ENCODE data around the gene CANT1.
A peak's percentile ranks its signal among the peaks of the same experiment; 100 is the strongest.

The CANT1 gene

DNA sequence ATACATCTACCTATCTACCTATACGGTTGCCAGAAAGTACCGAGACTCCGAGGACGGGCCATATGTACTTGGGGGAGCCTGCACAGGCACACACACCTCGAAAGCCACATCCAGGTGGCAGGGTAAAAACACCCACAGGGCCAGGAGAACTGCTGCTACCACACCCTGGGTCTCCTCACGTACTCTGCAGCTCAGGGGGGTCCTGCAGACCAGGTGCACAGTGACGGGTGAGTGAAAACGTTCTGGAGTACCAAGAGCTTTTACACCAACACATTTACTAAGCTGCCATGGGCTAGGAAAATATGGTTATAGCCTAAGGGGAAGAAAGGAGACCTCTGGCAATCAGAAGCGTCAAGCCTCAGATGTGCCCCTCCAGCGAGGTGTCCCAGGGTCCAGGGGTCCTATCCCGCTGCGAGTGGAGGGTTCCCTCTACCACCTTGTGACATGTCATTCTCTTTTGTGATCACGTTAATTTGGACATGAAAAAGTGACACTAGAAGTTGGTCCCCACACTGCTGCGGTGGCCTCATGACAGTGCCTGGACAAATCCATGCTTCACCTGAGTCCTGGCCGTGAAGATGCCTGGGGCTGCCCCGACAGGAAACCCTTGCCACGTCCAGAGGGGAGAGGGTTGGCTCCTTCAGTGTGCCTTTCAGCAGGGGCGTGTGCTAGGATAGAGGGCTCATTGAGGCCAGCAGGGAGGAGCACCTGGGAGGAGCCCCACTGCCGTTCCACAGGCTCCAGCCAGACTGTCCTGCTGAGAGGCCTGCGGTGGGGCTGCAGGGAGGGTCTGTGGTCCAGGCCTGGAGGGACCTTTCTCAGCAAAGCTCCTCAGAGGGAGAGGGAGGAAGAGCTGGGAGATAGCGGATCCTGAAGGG, 1.8 kb downstream of the CANT1 start:
- no peak for DNase-seq

DNA sequence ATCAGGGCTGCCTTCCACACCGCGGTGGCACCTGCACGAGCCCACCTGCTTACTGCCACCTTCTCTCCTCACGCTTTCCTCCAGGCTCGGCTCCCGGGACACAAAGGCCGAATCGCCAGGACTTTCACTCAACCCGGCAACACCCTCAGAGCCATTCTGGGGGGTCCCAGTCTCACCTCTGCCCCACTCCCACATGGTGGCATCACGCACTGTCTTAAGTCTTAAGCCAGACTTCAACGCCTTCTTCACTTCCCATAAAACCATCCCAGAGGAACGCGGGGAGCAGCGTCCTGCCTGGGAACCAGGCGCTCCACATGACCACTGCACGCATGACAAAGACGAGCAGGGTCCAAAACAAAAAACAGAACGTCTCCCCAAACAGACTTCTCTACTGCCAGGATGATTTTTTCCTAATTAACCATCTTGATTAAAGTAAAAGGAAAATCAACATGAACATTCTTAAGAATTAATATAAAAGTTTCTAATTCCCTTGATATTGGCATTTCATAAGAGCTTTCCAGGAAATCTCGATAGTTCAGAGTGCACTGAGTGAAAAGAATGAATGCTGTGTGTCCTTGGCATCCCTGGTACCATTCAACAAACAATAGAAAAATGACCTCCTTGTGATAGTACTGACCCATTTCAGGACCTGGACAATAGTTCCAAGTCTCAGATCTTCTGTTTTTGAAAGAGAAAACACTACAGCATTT, 2.6 kb downstream of the CANT1 start:
- no peak for DNase-seq

DNA sequence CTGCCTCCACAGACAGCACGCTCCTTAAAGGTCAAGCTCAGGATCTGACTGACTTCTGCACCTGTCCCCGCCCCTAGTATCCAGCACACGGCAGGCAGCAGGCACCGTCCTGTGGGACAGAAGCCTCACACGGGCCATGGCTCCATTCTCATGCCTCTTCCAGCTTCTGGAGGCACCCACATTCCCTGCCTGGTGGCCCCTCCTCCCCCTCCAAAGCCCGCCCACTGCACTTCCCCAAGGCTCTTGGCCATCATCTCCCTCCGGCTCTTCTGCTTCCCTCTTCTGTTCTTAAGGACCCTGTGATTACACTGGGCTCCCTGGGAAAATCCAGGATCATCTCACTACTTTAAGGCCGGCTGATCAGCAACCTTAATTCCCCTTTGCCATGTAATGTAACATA, 3.5 kb downstream of the CANT1 start:
- DNase-seq, result no peak

DNA sequence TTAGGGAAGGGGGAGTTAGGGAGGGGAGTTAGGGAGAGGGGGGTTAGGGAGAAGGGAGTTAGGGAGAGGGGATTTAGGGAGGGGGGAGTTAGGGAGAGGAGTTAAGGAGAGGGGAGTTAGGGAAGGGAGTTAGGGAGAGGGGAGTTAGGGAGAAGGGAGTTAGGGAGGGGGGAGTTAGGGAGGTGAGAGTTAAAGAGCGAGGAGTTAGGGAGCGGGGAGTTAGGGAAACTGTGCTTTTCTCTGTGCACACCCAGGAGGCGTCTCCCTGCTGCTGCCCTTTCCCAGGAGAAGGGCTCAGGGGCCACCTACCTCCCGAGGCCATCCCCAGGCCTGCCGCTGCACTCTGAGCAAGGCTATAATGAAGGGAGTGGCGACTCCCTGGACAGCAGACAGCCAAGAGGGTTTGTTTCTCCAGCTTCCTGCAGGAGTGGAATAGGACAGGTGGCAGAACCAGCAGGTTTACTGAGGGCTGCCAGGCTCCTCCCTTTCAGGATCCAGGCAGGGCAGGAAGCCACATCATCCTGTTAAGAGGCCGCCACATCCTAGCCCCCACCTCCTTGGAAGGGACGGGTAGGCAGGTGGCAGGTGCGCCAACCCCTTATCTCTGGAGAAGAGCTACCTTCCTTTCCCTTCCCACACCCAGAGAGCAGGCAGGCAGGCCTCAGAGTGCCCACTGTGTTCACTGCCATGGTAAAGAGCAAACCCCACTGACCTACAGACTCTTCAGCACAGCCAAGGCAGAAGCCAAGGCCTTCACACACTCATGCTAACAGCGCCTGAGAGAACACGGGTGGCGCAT, 4.3 kb downstream of the CANT1 start:
- DNase-seq, result peak; percentile 80

DNA sequence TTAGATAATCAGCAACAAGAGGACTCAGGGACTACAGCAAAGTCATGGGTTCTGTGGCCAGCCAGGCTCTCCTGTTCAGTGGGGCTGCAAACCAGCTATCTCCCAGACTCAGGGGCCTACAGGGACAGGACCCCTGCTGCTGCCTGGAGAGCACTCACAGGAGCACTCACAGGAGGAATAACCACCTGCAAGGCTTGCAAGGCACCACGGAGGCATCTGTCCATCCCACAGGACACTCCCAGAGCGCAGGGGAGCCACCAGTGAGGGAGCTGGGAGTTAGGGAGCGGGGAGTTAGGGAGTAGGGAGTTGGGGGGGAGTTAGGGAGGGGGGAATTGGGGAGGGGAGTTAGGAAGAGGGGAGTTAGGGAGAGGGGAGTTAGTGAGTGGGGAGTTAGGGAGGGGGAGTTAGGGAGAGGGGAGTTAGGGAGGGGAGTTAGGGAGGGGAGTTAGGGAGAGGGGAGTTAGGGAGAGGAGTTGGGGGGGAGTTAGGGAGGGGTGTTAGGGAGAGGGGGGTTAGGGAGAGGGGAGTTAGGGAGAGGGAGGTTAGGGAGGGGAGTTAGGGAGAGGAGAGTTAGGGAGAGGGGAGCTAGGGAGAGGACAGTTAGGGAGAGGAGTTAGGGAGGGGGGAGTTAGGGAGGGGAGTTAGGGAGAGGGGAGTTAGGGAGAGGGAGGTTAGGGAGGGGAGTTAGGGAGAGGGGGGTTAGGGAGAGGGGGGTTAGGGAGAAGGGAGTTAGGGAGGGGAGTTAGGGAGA, 5.7 kb downstream of the CANT1 start:
- DNase-seq, result no peak

DNA sequence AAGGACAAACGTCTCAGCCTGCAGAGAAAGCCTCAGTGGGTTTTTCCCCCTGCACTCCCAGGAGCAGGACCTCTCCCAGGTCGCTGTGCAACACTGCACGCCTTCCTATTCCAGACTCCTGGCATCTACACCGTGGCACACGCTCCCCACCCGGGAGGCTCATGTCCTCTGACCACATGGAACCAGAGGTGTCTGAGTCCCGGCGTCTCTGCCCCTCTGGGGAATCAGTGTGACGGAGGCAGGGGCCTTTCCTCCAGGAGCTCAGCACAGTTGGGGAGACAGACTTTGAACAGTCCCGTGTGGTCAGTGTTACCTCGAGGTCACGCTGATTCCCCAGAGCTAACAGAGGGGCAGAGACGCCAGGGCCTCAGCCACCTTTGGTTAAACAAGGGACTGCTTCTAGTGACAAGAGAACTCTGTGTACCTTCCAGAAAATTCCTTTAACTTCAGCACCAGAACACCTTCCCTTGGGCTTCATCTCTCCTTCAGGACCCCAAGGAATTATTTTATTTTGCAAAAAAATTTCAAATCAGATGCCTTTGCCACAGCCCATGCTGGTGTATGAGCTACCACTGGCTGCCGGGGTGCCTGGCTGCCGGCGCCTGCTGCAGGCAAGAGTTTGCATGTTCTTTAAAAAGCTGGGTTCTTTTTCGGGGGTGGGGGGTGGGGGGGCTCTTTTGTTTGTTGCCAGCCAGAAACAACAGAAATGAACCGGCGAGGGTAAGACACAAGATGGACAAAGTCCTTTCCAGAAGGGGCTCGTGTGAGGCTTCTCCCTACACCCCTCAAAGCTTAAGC, 6.6 kb downstream of the CANT1 start:
- DNase-seq, result no peak

DNA sequence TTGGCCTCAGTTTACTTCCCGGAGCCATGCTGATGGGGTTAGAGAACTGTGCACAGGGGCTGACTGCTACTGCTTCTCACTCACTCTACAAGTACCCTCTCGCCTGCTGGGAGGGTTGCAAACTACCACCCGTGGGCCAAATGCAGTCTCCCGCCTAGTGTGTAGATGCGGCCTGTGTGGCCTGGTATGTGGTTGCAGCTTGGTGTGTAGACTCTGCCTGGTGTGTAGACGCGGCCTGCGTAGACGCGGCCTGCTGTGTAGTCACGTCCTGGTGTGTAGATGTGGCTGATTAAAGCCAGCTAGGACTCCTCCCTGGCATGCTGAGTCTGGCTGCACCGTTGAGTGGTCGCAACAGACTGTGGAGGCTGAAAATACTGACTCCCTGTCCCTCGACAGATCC, 7.3 kb downstream of the CANT1 start:
- DNase-seq, result no peak

DNA sequence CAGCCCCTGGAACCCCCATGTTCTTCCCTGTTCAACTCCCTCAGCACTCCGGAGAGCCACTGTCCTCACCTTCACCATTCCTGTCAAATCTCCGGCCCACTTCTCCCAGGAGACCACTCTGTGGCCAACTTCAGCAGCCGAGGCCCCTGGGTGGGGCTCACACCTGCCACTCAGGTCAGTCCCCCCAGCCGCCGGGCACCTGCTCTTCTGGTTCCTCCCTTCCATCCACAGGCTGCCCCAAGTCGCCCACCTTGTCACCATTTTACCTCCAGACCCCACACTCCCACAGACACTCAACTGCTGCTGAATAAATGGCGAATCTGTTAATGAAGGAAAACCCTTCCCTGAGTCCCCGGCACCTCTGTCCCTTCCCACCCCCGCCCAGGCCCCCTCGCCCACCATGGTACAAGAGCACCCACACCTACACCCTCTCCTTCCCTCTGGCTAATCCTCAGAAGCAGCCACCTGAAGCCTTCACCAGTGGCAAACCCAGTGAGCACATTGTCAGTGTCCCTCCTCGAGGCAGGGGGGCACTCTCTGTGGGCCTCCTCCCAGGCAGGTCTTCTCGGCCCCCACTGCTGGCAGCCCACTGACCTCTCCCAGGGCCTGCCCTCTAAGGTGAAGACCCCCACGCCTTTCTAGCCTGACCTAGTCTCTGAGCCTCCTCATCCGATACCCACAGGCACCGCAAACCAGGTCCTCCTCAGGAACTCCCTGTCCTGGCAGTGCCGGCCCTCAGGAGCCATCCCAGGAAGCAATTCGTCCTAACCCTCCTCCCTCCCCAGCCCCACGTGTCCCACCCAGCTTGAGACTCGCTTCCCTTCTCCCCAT, 8.2 kb downstream of the CANT1 start:
- no peak for DNase-seq

DNA sequence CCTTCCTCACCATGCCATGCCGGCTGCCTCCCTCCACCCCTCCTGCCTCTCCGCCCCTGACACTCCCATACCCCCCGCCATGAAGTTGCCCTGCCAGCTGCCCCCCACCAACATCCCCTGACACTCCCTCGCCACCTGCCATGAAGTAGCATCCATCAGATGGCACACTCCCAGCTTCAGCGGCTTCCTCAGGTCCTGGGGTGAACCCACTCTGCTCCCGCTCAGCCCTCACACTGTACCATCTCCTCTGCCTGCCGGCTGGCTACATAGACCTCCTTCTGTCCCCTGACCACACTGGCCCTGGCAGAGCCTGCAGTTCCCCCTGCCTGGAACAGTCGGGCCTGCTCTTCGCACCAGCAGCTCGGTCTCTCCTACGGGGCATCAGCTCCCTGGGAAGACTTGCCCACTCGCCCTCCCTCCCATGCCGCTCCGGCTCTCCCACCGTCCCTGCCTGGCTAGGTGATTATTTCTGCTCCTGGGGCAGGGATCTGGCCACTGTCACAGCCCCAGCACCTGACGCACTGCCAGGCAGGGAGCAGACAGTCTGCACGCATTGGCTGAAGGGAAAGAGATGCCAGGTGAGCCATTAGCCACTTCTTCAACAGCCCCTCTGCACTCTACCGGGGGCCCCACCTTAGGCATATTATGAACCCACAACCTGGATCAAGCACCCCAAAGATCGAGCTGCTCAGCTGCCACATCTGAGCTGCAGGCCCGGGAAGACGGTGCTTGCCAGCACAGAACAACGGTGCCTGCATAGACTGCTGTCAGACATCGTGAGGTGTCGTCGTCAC, 9.0 kb downstream of the CANT1 start:
- DNase-seq, result no peak

DNA sequence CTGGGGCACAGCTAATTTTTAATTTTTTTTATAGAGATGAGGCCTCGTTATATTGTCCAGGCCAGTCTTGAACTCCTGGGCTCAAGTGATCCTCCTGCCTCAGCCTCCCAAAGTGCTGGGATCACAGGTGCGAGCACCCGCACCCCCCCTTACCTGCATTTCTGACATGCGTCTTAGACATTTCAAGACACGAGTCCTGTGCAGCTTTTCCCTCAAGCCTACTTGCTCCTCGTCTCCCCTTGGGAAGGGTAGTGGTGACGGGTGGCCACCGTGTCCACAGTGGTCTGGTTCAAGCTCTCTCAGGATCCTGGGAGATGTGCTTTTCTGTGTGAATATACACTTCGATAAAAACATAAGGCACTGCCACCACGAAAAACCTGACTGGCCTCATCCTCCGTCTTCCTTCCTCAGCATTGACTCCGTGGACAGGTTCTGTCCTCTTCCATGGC, 9.6 kb downstream of the CANT1 start:
- DNase-seq, result no peak

DNA sequence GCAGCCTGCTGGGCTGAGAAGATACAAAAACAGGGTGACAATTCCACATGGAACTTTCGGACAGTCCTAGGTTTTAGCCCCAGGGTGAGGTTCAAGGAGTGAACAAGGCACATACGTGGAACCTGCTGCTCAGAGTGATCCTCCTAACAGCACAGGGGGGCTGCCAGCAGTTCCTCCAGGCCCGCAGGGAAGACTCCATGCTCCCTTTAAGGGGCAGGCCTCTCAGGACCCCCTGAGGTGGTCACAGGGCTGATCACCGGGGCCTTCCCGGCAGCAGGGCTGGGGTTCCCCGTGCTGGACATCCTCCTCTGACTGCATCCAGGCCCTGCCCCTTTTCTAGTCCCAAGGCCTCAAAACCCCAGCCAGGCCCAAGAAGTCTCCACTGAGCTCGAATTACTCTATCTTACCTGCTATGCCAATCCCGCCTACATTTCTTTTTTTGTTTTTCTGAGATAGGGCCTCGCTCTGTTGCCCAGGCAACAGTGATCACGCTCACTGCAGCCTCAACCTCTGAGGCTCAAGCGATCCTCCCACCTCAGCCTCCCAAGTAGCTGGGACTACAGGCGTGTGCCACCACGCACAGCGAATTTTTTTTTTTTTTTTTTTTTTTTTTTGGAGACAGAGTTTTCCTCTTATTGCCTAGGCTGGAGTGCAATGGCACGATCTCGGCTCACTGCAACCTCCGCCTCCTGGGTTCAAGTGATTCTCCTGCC, 10.4 kb downstream of the CANT1 start:
- DNase-seq, result no peak

DNA sequence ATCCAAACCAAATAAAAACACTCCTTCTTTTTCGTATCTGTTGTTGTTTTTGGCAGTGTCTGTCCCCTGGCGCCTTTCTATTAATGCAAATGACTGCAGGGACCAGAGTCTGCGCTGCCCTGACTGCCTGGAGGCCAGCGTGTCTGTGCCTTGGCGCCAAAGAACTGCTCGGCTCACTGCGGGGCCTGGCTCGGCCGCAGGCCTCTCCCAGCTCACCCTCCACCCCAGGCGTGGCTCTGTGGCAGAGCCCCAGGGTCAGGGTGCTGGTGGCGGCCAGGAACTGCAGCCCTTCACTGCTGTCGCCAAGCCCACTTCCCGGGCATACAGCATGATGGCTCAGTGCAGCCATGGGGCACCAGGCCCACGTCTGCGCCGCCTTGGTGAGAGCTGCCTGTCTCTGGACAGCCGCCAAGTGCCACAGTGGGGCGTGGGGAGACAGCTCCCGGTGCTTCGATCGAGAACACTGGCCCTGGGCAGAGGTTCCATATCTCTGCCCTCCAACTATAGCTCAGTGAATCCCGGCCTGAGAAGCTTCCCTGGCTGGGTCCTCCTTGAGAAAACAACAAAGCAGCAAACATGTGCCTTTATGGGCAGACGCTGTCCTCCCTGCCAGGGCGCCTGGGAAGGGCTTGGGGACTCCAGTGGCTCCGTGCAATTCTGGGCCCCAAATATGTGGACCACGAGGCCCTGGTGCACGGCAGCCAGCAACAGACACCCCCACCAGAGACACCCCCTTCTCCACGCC, 11.1 kb downstream of the CANT1 start:
- DNase-seq, result no peak

DNA sequence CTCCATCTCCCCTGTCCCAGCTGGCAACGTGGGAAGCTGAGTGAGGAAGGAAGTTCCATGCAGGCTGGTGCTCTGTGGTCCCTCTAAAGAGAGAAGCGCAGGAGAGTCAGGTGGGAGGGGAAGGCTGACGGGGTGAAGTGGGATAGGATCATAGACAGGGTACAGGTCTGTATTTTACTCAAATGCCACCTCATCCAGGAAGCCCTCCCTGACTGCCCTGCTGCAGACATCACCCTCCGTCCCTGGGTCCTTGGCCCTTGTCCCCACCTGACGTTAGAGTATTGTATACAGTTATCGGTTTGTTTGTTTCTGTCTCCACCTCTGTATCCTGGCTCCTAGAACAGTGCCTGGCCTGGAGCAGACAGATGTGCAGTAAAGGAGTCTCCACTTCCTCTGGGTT, 11.7 kb downstream of the CANT1 start:
- no peak for DNase-seq

DNA sequence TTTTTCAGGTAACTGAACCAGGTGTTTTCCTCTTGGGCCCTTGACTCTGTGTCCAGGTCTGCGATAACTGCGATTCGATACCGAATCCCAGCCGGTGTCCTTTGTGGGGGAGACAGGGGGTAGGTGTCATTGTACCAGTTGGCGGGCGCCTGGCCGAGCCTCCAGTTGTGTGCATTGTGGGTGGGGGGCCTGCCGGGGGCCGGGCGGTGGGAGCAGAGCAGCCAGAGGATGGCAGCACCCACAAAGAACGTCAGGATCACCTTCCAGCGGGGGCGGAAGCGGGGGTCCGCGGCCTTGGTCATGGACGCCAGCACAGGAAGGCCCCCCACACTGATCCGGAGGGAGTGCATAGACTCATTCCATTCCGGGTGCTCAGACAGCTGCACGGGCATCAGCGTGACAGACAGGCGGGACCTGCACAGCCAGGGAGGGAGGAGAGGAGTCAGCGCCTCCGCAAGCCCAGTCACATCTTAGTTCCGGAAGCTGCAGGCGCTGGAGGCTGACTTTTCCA, 12.3 kb downstream of the CANT1 start:
- DNase-seq, result no peak

DNA sequence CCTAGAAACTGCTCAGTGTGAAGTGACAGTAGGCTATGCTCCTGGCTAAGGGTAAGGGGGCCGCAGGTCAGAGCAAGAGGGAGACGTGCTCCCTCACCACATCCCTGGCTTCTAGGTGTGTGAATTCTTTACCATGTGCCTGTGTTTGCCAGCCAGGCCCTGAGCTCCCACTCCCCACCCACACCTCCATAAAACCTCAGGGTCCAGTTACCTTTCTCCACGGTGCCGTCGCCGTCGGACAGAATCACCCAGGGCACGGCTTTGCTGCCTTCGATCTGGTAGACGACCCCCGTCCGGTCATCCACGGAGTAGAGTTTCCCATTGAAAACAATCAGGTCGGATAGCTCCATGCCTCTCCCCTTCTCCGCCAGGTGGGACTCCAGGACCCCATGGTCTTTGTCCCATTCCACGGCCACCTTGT, 12.8 kb downstream of the CANT1 start:
- no peak for DNase-seq

DNA sequence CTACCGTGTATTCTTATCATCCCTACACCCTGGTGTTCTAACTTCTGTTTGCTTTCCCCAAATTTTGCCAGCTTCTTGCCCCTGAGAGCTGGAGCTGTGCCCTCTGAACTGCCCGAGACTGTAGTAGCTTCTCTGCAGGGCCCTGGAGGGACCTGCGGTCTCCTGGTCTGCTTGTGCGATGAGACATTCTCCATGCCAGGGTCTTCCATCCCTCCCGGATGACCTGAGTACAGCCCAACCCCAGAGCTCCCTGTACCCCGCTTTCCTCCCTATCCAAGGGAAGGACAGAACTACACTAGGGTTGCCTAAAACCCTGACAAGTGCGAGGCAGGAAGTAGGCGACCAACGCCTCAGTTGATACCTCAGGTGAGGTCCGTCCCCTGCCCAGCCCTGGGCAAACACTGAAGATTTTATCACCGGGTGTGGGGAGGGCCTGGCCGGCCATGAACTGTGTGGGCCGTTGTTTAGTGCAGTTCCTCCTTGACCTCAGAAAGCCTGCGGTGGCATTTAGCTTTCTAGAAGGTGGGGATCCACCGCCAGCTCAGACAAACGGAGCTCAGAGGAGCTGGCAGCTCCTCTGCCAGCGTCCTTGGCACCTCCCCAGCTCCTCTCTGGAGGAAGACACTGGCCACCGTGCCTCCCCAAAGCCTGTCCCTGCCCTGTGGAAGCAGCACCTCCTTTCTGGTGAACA, 13.7 kb downstream of the CANT1 start:
- no peak for DNase-seq

DNA sequence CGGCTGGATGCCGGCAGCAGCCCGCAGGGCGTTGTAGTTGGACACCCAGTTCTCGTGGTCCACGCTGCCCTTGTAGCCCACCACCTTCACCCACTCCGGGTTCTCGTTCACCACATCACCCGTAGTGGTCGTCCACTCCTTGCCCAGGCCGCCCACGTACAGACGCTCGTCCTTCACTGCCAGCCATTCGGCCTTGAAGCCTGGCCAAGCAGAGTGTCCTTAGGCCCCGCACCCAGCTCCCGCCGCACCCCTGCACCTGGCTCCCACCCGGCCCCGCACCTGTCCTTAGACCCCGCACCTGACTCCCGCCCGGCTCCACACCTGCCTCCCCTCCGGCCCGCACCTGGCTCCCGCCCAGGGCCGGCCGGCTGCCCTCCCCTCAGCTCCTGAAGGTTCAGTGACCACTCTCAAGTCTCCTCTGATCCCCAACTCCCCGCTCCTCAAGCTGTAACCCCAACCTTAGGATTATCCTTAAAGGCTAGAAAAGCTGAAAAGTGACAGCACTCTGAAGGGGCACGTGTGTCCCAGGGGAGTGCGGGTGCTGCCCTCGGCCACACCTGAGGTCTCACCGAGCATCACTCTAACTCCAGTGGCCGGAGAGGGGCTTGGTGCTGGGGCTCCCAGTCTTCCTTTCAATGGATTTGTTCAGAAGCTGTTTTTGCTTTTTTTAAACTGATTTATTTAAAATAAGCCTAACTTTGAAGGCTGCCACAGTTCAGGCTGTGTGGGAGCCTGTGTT, 14.4 kb downstream of the CANT1 start:
- DNase-seq, result no peak

Data from NCI-H1105 treated with DMSO at 0.1 percent for 48 hours (cell line).